GM12891 (cell line): ENCODE results near the gene E2F2.

Source experiments
- POLR2A ChIP-seq: IDR thresholded peaks from 2 replicates; pipeline ENCODE4 v1.6.1; 2011; ENCODE audit warnings: low read depth, low read length, control low read depth
- POLR2AphosphoS5 ChIP-seq: IDR thresholded peaks from 2 replicates; pipeline ENCODE4 v1.6.1; 2011; ENCODE audit warnings: low read depth, low read length, control low read depth
- SPI1 ChIP-seq: IDR thresholded peaks from 2 replicates; pipeline ENCODE4 v1.6.1; 2011; ENCODE audit warnings: low read depth, low read length, control low read depth
- TAF1 ChIP-seq: IDR thresholded peaks from 2 replicates; pipeline ENCODE4 v1.6.1; 2011; ENCODE audit warnings: low read depth, low read length, control low read depth

- TF ChIP-seq POLR2A, result no peak
- no peak for TF ChIP-seq POLR2AphosphoS5
- no peak for TF ChIP-seq TAF1
- no peak for TF ChIP-seq SPI1
These were observed 20.8 kb upstream of the E2F2 start for GRCh38 chr1:23551849-23552248.
